ENCODE data around the gene DIMT1.

The DIMT1 gene

GRCh38 chr5:62403411-62404250 lies at the start of gene DIMT1:
TSS of gene DIMT1 (minus strand) at chr5:62403905. CDS start at chr5:62403772, 133 bp downstream.
- peak; percentile 89 to 94 (median 91) for DNase-seq (ENCODE audit: low read depth in 2 of 3, low spot score in 1 of 3)

GRCh38 chr5:62450259-62450658 lies 46.6 kb upstream of the DIMT1 start:
- no peak for DNase-seq (ENCODE audit: low read depth in 2 of 3, low spot score in 1 of 3)

GRCh38 chr5:62448528-62448927 lies 44.8 kb upstream of the DIMT1 start:
- no peak for DNase-seq (ENCODE audit: low read depth in 2 of 3, low spot score in 1 of 3)

GRCh38 chr5:62432621-62433064 lies 28.9 kb upstream of the DIMT1 start:
- DNase-seq (ENCODE audit: low read depth in 2 of 3, low spot score in 1 of 3): no peak

DNA sequence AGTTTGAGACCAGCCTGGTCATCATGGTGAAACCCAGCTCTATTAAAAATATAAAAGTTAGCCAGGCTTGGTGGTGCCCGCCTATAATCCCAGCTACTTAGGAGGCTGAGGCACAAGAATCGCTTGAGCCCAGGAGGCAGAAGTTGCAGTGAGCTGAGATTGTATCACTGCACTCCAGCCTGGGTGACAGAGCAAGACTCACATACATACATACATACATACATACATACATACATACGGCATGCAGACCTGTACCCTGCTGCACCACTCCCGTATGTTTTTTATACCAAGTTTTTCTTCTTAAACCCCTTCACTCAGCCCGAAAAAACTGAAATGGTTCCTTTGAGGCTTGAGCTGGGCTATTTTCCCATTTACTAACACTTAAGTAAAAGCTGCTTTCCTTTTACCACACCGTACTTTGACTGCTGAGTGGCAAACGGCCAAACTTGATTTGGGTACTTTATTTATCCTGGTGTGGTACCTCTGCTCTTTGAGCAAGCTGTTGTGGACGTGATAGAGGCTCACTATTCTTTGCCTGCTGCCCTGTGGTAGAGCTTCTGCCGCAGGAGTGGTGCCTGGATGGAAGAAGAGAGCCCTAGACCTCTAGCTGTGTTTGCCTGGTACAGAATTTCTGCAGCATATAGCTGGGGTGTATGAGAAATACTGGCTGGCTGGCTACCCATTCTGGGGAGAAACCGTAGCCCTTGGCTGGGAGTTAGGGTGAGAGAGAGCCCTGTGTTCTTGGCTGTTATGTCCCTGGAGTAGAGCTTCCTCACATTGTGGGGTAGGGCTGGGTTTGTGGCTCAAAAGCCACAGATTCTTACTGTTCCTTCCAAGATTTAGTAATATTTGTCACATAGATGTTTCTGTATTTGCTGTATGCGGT lies 28.3 kb upstream of the DIMT1 start:
- no peak for DNase-seq (ENCODE audit: low read depth in 2 of 3, low spot score in 1 of 3)

- no peak for DNase-seq (ENCODE audit: low read depth in 2 of 3, low spot score in 1 of 3)
Measured at GRCh38 chr5:62424763-62425162, 21.1 kb upstream of the DIMT1 start.

- DNase-seq (ENCODE audit: low read depth in 2 of 3, low spot score in 1 of 3): no peak
Measured at GRCh38 chr5:62421414-62421813, 17.7 kb upstream of the DIMT1 start.

DNA sequence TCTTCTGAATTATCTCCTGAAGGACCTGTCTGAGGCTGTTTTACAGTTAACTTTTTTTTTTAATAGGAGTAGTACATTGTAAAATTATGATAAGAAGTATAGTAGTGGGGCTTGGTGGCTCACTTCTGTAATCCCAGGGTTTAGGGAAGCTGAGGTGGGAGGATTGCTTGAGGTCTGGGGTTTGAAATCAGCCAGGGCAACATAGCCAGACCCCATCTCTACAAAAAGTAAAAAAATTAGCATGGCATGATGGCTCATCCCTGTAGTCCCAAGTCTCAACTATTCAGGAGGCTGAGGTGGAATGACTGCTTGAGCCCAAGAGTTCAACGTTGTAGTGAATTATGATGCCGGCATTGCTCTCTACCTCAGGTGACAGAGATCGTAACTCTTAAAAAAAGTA lies 15.9 kb upstream of the DIMT1 start:
- DNase-seq (ENCODE audit: low read depth in 2 of 3, low spot score in 1 of 3): no peak

GRCh38 chr5:62418462-62419076 lies 14.9 kb upstream of the DIMT1 start:
- no peak for DNase-seq (ENCODE audit: low read depth in 2 of 3, low spot score in 1 of 3)

- DNase-seq (ENCODE audit: low read depth in 2 of 3, low spot score in 1 of 3): no peak
Measured at GRCh38 chr5:62413711-62414110, 10.0 kb upstream of the DIMT1 start.

GRCh38 chr5:62412549-62413329 lies 9.0 kb upstream of the DIMT1 start, which contains the start of gene IPO11:
TSS of gene IPO11 (plus strand) at chr5:62412763. CDS start at chr5:62437280, 24,517 bp downstream.
- peak; percentile 98 for DNase-seq (ENCODE audit: low read depth in 2 of 3, low spot score in 1 of 3)

DNA sequence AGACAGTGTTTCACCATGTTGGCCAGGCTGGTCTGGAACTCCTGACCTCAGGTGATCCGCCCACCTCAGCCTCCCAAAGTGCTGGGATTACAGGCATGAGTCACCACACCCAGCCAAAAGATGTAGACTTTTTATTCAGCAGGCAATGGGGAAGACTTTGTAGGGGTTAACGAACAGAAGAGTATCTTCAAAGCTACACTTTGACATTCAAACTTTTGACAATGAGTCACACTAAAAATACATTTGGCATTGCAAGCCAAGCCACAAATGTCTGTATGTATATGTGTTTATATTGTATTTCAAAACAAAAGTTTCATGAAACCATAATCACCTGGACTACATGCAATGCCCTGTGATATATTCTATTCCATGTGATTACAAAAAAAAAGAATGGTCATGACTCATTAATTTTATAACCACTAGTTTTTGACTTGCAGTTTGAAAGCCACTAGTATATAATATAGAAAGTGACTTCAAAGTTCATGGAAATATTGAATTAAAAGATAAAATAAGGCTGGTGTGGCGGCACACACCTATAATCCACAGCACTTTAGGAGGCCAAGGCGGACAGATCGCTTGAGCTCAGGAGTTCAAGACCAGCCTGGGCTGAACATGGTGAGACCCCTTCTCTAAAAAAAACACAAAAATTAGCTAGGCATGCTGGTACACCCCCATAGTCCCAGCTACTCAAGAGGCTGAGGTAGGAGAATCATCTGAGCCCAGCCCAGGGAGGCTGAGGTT lies 8.3 kb downstream of the DIMT1 start:
- no peak for DNase-seq (ENCODE audit: low read depth in 2 of 3, low spot score in 1 of 3)

- DNase-seq (ENCODE audit: low read depth in 2 of 3, low spot score in 1 of 3): no peak
Measured at GRCh38 chr5:62386824-62387223, 16.9 kb downstream of the DIMT1 start.

GRCh38 chr5:62385816-62386400 lies 17.8 kb downstream of the DIMT1 start:
- DNase-seq (ENCODE audit: low read depth in 2 of 3, low spot score in 1 of 3): no peak

GRCh38 chr5:62385131-62385530 lies 18.6 kb downstream of the DIMT1 start:
- DNase-seq (ENCODE audit: low read depth in 2 of 3, low spot score in 1 of 3): no peak

DNA sequence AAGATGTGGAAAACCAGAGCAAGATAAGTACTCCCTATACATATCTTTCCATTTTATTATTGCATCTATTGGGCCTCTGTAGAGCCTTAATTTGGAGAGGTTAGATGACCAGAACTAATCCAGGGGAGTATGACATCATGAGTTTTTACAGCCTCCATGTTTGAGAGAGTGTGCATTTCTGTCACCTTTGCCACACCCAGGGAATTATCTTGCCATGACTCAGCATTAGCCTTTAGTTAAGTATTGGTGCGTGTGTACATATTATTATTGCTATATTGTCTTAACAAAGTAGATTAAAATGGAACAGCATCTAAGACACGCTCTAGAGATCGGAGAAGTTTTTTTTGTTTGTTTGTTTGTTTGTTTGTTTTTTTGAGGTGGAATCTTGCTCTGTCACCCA lies 27.6 kb downstream of the DIMT1 start:
- DNase-seq (ENCODE audit: low read depth in 2 of 3, low spot score in 1 of 3): no peak

- DNase-seq (ENCODE audit: low read depth in 2 of 3, low spot score in 1 of 3): no peak
Measured at GRCh38 chr5:62375627-62376026, 28.1 kb downstream of the DIMT1 start.

DNA sequence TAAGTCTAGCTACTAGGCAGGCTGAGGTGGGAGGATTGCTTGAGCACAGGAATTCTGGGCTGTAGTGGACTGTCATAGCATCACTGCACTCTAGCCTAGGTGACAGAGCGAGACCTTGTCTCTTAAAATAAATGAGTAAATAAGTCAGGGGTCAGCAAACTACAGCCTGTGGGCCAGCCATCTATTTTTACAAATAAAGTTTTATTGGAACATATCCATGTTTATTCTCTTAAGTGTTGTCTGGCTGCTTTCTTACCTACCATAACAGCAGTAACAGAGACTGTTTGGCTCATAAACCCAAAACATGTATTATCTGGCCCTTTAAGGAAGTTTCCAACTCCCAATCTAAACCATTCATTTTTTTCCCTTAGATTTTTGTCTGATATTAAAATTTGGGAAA lies 29.6 kb downstream of the DIMT1 start:
- no peak for DNase-seq (ENCODE audit: low read depth in 2 of 3, low spot score in 1 of 3)

DNA sequence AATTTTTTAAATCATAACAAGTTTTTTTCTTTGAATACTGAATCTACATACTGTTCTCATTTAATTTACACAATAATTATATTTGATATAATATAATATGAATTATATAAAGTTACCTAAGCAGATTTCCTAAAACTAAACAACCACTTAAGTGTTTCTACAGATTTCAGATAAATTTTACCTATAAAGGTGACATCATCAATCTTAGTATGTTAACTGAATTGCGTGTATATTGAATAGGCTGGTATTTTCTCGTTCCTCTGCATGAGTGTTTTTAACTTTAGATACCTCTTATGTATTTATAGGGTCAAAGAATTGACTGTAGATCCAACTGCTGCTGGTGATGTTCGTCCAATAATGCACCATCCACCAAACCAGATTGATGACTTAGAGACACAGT lies 30.3 kb downstream of the DIMT1 start:
- DNase-seq (ENCODE audit: low read depth in 2 of 3, low spot score in 1 of 3): no peak

- DNase-seq (ENCODE audit: low read depth in 2 of 3, low spot score in 1 of 3): no peak
Measured at GRCh38 chr5:62372600-62372999, 31.1 kb downstream of the DIMT1 start.

Data from stimulated activated CD4-positive, alpha-beta T cell treated with anti-CD3 and anti-CD28 coated beads, Interleukin-12 subunit alpha, Interleukin-12 subunit beta, amount 100 ng/mL, for 48 hours (primary cell).